Measurements from ENCODE around the gene GPX3.

GPX3 gene

GRCh38 chr5:151034422-151035379, 14.3 kb downstream of the GPX3 start:
- DNase-seq, result no peak

- DNase-seq, result no peak
Observed at GRCh38 chr5:151036556-151036955, 16.2 kb downstream of the GPX3 start.

- no peak for DNase-seq
Observed at GRCh38 chr5:151037561-151038411, 17.4 kb downstream of the GPX3 start.

GRCh38 chr5:151038412-151038745, 18.0 kb downstream of the GPX3 start:
- DNase-seq, result no peak

GRCh38 chr5:151038801-151039238, 18.4 kb downstream of the GPX3 start:
- peak; percentile 34 for DNase-seq

- DNase-seq, result no peak
Observed at GRCh38 chr5:151039665-151040064, 19.3 kb downstream of the GPX3 start.

GRCh38 chr5:151040211-151040747, 19.9 kb downstream of the GPX3 start:
- no peak for DNase-seq

GRCh38 chr5:151041577-151042268, 21.3 kb downstream of the GPX3 start:
- DNase-seq, result no peak

GRCh38 chr5:151042453-151043093, 22.2 kb downstream of the GPX3 start:
- no peak for DNase-seq

GRCh38 chr5:151047814-151048425, 27.5 kb downstream of the GPX3 start:
- DNase-seq, result peak; percentile 20

GRCh38 chr5:151048526-151048925, 28.1 kb downstream of the GPX3 start:
- no peak for DNase-seq

GRCh38 chr5:151051066-151051930, 30.9 kb downstream of the GPX3 start:
- peak; percentile 73 for DNase-seq

- DNase-seq, result no peak
Observed at GRCh38 chr5:151051931-151052608, 31.7 kb downstream of the GPX3 start.

GRCh38 chr5:151052836-151053235, 32.4 kb downstream of the GPX3 start:
- DNase-seq, result no peak

- DNase-seq, result no peak
Observed at GRCh38 chr5:151053796-151054462, 33.5 kb downstream of the GPX3 start.

GRCh38 chr5:151054709-151055108, 34.3 kb downstream of the GPX3 start:
- no peak for DNase-seq

GRCh38 chr5:151055336-151055735, 34.9 kb downstream of the GPX3 start:
- no peak for DNase-seq

- no peak for DNase-seq
Observed at GRCh38 chr5:151056379-151057325, 36.3 kb downstream of the GPX3 start.
